OCI-LY1 (cell line): ENCODE results near the gene ROBO1.

Experiments used
- H2AFZ ChIP-seq: fragments of 200-600 bp; sonication (generic), shearing (Covaris generic); 2 replicates; pipeline ENCODE4 v1.6.0; 2014; ENCODE audit warnings: antibody characterized with exemption, mild to moderate bottlenecking, low read length
- H3F3A ChIP-seq: fragments of 200-600 bp; sonication (generic), shearing (Covaris generic); 2 replicates; pipeline ENCODE4 v1.6.0; 2014; ENCODE audit warnings: mild to moderate bottlenecking, antibody characterized with exemption, low read length, moderate library complexity; ENCODE audit not compliant: insufficient read depth
- H3K27ac ChIP-seq: fragments of 200-600 bp; sonication (generic); 2 replicates; pipeline ENCODE4 v1.5.1; 2014; ENCODE audit warnings: low read length, mixed run types, mild to moderate bottlenecking, low read depth; ENCODE audit not compliant: poor library complexity, severe bottlenecking
- H3K27me3 ChIP-seq: fragments of 200-600 bp; sonication (generic); 2 replicates; pipeline ENCODE4 v1.6.0; 2014; ENCODE audit warnings: antibody characterized with exemption, mild to moderate bottlenecking, low read length, moderate library complexity; ENCODE audit not compliant: insufficient read depth
- H3K36me3 ChIP-seq: fragments of 200-600 bp; sonication (generic); 2 replicates; pipeline ENCODE4 v1.6.1; 2014; ENCODE audit warnings: mild to moderate bottlenecking, antibody characterized with exemption, low read length, moderate library complexity, mixed read lengths; ENCODE audit not compliant: insufficient read depth
- H3K4me1 ChIP-seq: fragments of 200-600 bp; sonication (generic); 2 replicates; pipeline ENCODE4 v1.5.1; 2014; ENCODE audit warnings: mild to moderate bottlenecking, low read length, moderate library complexity; ENCODE audit not compliant: insufficient read depth, severe bottlenecking
- H3K4me2 ChIP-seq: fragments of 200-600 bp; sonication (generic), shearing (Covaris generic); 2 replicates; pipeline ENCODE4 v1.6.1; 2014; ENCODE audit warnings: low read length
- H3K4me3 ChIP-seq: fragments of 200-600 bp; sonication (generic); 2 replicates; pipeline ENCODE4 v1.5.1; 2014; ENCODE audit warnings: low read length, low read depth, mild to moderate bottlenecking, mixed read lengths; ENCODE audit not compliant: poor library complexity, severe bottlenecking
- H3K79me2 ChIP-seq: fragments of 200-600 bp; shearing (Covaris generic); 2 replicates; pipeline ENCODE4 v1.6.1; 2016; ENCODE audit warnings: mixed run types, low read length, mixed read lengths; ENCODE audit not compliant: insufficient read depth
- H3K9ac ChIP-seq: fragments of 200-600 bp; sonication (generic), shearing (Covaris generic); 2 replicates; pipeline ENCODE4 v1.6.1; 2014; ENCODE audit warnings: mild to moderate bottlenecking, low read length, mixed read lengths
- H3K9me2 ChIP-seq: fragments of 200-600 bp; sonication (generic), shearing (Covaris generic); 2 replicates; pipeline ENCODE4 v1.6.1; 2014; ENCODE audit warnings: low read depth, mild to moderate bottlenecking, low read length, mixed read lengths
- H3K9me3 ChIP-seq: fragments of 200-600 bp; shearing (Covaris generic); 2 replicates; pipeline ENCODE4 v1.6.1; 2014; ENCODE audit warnings: low read length, mixed read lengths
- H4K20me1 ChIP-seq: fragments of 200-600 bp; sonication (generic), shearing (Covaris generic); 2 replicates; pipeline ENCODE4 v1.6.0; 2016; ENCODE audit warnings: mild to moderate bottlenecking, low read length; ENCODE audit not compliant: insufficient read depth
- CTCF ChIP-seq: fragments of 200-600 bp; sonication (generic), shearing (Covaris generic); IDR thresholded peaks from 2 replicates; pipeline ENCODE4 v1.5.1; 2017; ENCODE audit warnings: mild to moderate bottlenecking, antibody characterized with exemption, low read length, moderate library complexity, mixed read lengths
- EZH2 ChIP-seq: fragments of 200-600 bp; sonication (generic), shearing (Covaris generic); IDR thresholded peaks from 2 replicates; pipeline ENCODE4 v1.8.0; 2017; ENCODE audit warnings: borderline replicate concordance, mixed run types, mild to moderate bottlenecking, antibody characterized with exemption, low read length, moderate library complexity, mixed read lengths

The ROBO1 gene

GRCh38 chr3:78571486-78571885 lies 1196.3 kb downstream of the ROBO1 start:
- H3K27ac ChIP-seq: no peak overlapping the region
- no peaks in the 10 kb centered on the region for H3K27me3 ChIP-seq
- no peaks in the 10 kb centered on the region for H3K9me3 ChIP-seq
- no peaks in the 10 kb centered on the region for H3F3A ChIP-seq
- H3K36me3 ChIP-seq: no peaks in the 10 kb centered on the region
- no peaks in the 10 kb centered on the region for H3K4me1 ChIP-seq
- no peaks in the 10 kb centered on the region for H3K9me2 ChIP-seq
- no peak overlapping the region for H3K9ac ChIP-seq
- TF ChIP-seq EZH2 (no peak), CTCF (no peak)
- H3K79me2 ChIP-seq: no peaks in the 10 kb centered on the region
- no peak overlapping the region for H3K4me2 ChIP-seq
- no peaks in the 10 kb centered on the region for H4K20me1 ChIP-seq
- no peak overlapping the region for H2AFZ ChIP-seq
- H3K4me3 ChIP-seq: no peak overlapping the region

GRCh38 chr3:78570496-78570895 lies 1197.3 kb downstream of the ROBO1 start:
- no peak overlapping the region for H3K4me3 ChIP-seq
- no peaks in the 10 kb centered on the region for H3K36me3 ChIP-seq
- no peaks in the 10 kb centered on the region for H3K27me3 ChIP-seq
- H3K9me2 ChIP-seq: no peaks in the 10 kb centered on the region
- H3K4me2 ChIP-seq: no peak overlapping the region
- no peaks in the 10 kb centered on the region for H4K20me1 ChIP-seq
- no peak overlapping the region for H3K27ac ChIP-seq
- no peaks in the 10 kb centered on the region for H3F3A ChIP-seq
- H3K79me2 ChIP-seq: no peaks in the 10 kb centered on the region
- no peaks in the 10 kb centered on the region for H3K4me1 ChIP-seq
- H2AFZ ChIP-seq: no peak overlapping the region
- H3K9ac ChIP-seq: no peak overlapping the region
- H3K9me3 ChIP-seq: no peaks in the 10 kb centered on the region
- no peak for TF ChIP-seq CTCF
- TF ChIP-seq EZH2: no peak

- no peak overlapping the region for H2AFZ ChIP-seq
- no peaks in the 10 kb centered on the region for H4K20me1 ChIP-seq
- no peak overlapping the region for H3K4me2 ChIP-seq
- H3F3A ChIP-seq: no peaks in the 10 kb centered on the region
- no peak overlapping the region for H3K27ac ChIP-seq
- no peaks in the 10 kb centered on the region for H3K27me3 ChIP-seq
- no peaks in the 10 kb centered on the region for H3K36me3 ChIP-seq
- H3K9me2 ChIP-seq: no peaks in the 10 kb centered on the region
- no peaks in the 10 kb centered on the region for H3K79me2 ChIP-seq
- TF ChIP-seq EZH2: no peak
- H3K4me1 ChIP-seq: no peaks in the 10 kb centered on the region
- no peak overlapping the region for H3K9ac ChIP-seq
- H3K4me3 ChIP-seq: no peak overlapping the region
- no peaks in the 10 kb centered on the region for H3K9me3 ChIP-seq
These were observed 1198.0 kb downstream of the ROBO1 start for GRCh38 chr3:78569804-78570203.

- Histone ChIP-seq H3K4me1 (no peaks in the 10 kb centered on the region), H3K27ac (no peak overlapping the region), H3K79me2 (no peaks in the 10 kb centered on the region)
These were observed 1202.1 kb downstream of the ROBO1 start for GRCh38 chr3:78565712-78566111.

More at GRCh38 chr3:78565712-78566111, 1202.1 kb downstream of the ROBO1 start:
- Histone ChIP-seq H3K9ac (no peak overlapping the region), H3K36me3 (no peaks in the 10 kb centered on the region), H3K4me3 (no peak overlapping the region), H3F3A (no peaks in the 10 kb centered on the region), H3K4me2 (no peak overlapping the region), H3K9me2 (no peaks in the 10 kb centered on the region), H3K9me3 (no peaks in the 10 kb centered on the region), H2AFZ (no peak overlapping the region), H4K20me1 (no peaks in the 10 kb centered on the region), H3K27me3 (no peaks in the 10 kb centered on the region)
- TF ChIP-seq CTCF: no peak
- no peak for TF ChIP-seq EZH2
